BE2C (cell line): Measurements from ENCODE around the gene PNPO.
A peak's percentile ranks its signal among the peaks of the same experiment; 100 is the strongest.
"Not testable (repeated sequence)": the region's sequence is repeated elsewhere in the genome, so short reads cannot be mapped to it uniquely, and the experiment has no call there.

Source experiments
- DNase-seq: peaks from one replicate; pipeline ENCODE4 v3.0.0-alpha.2; 2020
- H3K27me3 ChIP-seq: fragments of 250-450 bp; sonication (Bioruptor Pico); 2 replicates; pipeline ENCODE4 v1.5.1; 2020; ENCODE audit warnings: mild to moderate bottlenecking
- H3K36me3 ChIP-seq: fragments of 250-450 bp; sonication (Bioruptor Pico); 2 replicates; pipeline ENCODE4 v1.5.1; 2020; ENCODE audit warnings: mild to moderate bottlenecking
- H3K4me1 ChIP-seq: fragments of 250-450 bp; sonication (Bioruptor Pico); 2 replicates; pipeline ENCODE4 v1.5.1; 2020
- H3K4me3 ChIP-seq: 2 replicates; pipeline ENCODE4 v1.5.1; 2011; ENCODE audit warnings: low read depth, low read length
- H3K9me3 ChIP-seq: fragments of 250-450 bp; sonication (Bioruptor Pico); 2 replicates; pipeline ENCODE4 v1.5.1; 2020
- CTCF ChIP-seq: IDR thresholded peaks from 2 replicates; pipeline ENCODE4 v1.5.1; 2012; ENCODE audit warnings: mild to moderate bottlenecking, low read depth, low read length

PNPO gene

GRCh38 chr17:47987240-47987835 lies 46.0 kb downstream of the PNPO start:
- Histone ChIP-seq H3K4me3 (no peak overlapping the region), H3K4me1 (peaks cover 69% of the 10 kb centered on the region), H3K36me3 (peaks cover 16% of the 10 kb centered on the region), H3K27me3 (no peaks in the 10 kb centered on the region), H3K9me3 (no peaks in the 10 kb centered on the region)
- no peak for TF ChIP-seq CTCF
- peak; percentile 77 for DNase-seq

GRCh38 chr17:47988445-47988844 lies 47.1 kb downstream of the PNPO start:
- H3K4me3 ChIP-seq, DNase-seq, H3K9me3 ChIP-seq, H3K27me3 ChIP-seq: not testable (repeated sequence)
- H3K4me1 ChIP-seq: peaks cover 69% of the 10 kb centered on the region
- H3K36me3 ChIP-seq: peaks cover 16% of the 10 kb centered on the region

GRCh38 chr17:47989159-47989558 lies 47.8 kb downstream of the PNPO start:
- H3K36me3 ChIP-seq: peaks cover 14% of the 10 kb centered on the region
- no peaks in the 10 kb centered on the region for H3K9me3 ChIP-seq
- no peak for TF ChIP-seq CTCF
- H3K4me3 ChIP-seq: no peak overlapping the region
- no peaks in the 10 kb centered on the region for H3K27me3 ChIP-seq
- no peak for DNase-seq
- H3K4me1 ChIP-seq: peaks cover 69% of the 10 kb centered on the region

- Histone ChIP-seq H3K4me1 (peaks cover 70% of the 10 kb centered on the region), H3K27me3 (no peaks in the 10 kb centered on the region), H3K36me3 (peaks cover 13% of the 10 kb centered on the region), H3K9me3 (no peaks in the 10 kb centered on the region), H3K4me3 (no peak overlapping the region)
- TF ChIP-seq CTCF: no peak
- no peak for DNase-seq
Measured at GRCh38 chr17:47989700-47990099, 48.3 kb downstream of the PNPO start.

GRCh38 chr17:47990962-47991731 lies 49.8 kb downstream of the PNPO start:
- no peak overlapping the region for H3K4me3 ChIP-seq

GRCh38 chr17:47992216-47992615 lies 50.8 kb downstream of the PNPO start:
- TF ChIP-seq CTCF: no peak
- H3K27me3 ChIP-seq: no peaks in the 10 kb centered on the region

More at GRCh38 chr17:47990962-47991731, 49.8 kb downstream of the PNPO start:
- no peak for TF ChIP-seq CTCF
- H3K27me3 ChIP-seq: no peaks in the 10 kb centered on the region
- peaks cover 85% of the 10 kb centered on the region for H3K4me1 ChIP-seq
- H3K9me3 ChIP-seq: no peaks in the 10 kb centered on the region
- no peaks in the 10 kb centered on the region for H3K36me3 ChIP-seq
- DNase-seq: peak; percentile 58

More at GRCh38 chr17:47992216-47992615, 50.8 kb downstream of the PNPO start:
- DNase-seq: no peak
- Histone ChIP-seq H3K36me3 (no peaks in the 10 kb centered on the region), H3K4me1 (peaks cover 85% of the 10 kb centered on the region), H3K4me3 (no peak overlapping the region), H3K9me3 (no peaks in the 10 kb centered on the region)
